H1 (cell line): ENCODE results near the gene TTC23. TPM values are rescaled to one million over a fixed set of nuclear protein-coding genes. Genes with fewer than 3 reads are reported as not detected.
A peak's percentile ranks its signal among the peaks of the same experiment; 100 is the strongest.

ENCODE experiments used
- CTCF ChIA-PET: fragments of 300-600 bp; sonication (Branson Sonifier 250); formaldehyde crosslinking; loops from one replicate; lab custom pipeline; 2021; ENCODE audit not compliant: partially characterized antibody; lab: Charles Lee
- POLR2A ChIA-PET: fragments of 300-600 bp; sonication (Branson Sonifier 250); formaldehyde crosslinking; loops from one replicate; lab custom pipeline; 2021; ENCODE audit warnings: inconsistent platforms; ENCODE audit not compliant: partially characterized antibody; lab: Charles Lee
- DNase-seq, 2 experiments: peaks; one replicate each; pipeline versions ENCODE4 v3.0.0 to v3.0.0-alpha.2; 2010 to 2022; ENCODE audit warnings: low spot score in 2 of 2, low read depth in 1 of 2, mixed read lengths in 1 of 2
- FAIRE-seq: peaks from 2 replicates; lab custom pipeline; 2011; peaks lifted over from hg19 to GRCh38; lab: Jason Lieb, UNC
- H2AFZ ChIP-seq: 2 replicates; pipeline ENCODE4 v1.8.1; 2012; ENCODE audit warnings: low read length, inconsistent platforms
- H2AK5ac ChIP-seq: 2 replicates; pipeline ENCODE4 v1.6.1; 2013; ENCODE audit warnings: low read depth, low read length
- H2BK120ac ChIP-seq: replicated peaks from 2 replicates; pipeline ENCODE3; 2013; ENCODE audit warnings: low read depth, low read length, inconsistent platforms
- H2BK12ac ChIP-seq: 2 replicates; pipeline ENCODE4 v1.6.1; 2013; ENCODE audit warnings: low read depth, low read length
- H2BK15ac ChIP-seq: 2 replicates; pipeline ENCODE4 v1.6.1; 2013; ENCODE audit warnings: low read length
- H2BK20ac ChIP-seq: 2 replicates; pipeline ENCODE4 v1.6.1; 2013; ENCODE audit warnings: low read length
- H2BK5ac ChIP-seq: 2 replicates; pipeline ENCODE4 v1.6.1; 2013; ENCODE audit warnings: low read depth, low read length
- H3K14ac ChIP-seq: 2 replicates; pipeline ENCODE4 v1.6.1; 2013; ENCODE audit warnings: inconsistent platforms; ENCODE audit not compliant: insufficient read length
- H3K18ac ChIP-seq: 2 replicates; pipeline ENCODE4 v1.6.1; 2013; ENCODE audit warnings: low read length; ENCODE audit errors: extremely low read depth
- H3K23ac ChIP-seq: 2 replicates; pipeline ENCODE4 v1.6.1; 2013; ENCODE audit warnings: inconsistent platforms; ENCODE audit not compliant: insufficient read length
- H3K23me2 ChIP-seq: 2 replicates; pipeline ENCODE4 v1.6.1; 2013; ENCODE audit warnings: low read depth, low read length
- H3K27ac ChIP-seq: 2 replicates; pipeline ENCODE4 v1.6.1; 2011; ENCODE audit warnings: low read depth, low read length, inconsistent platforms
- H3K27me3 ChIP-seq, 4 experiments: replicated peaks in 1 of 4; 1 replicate in 1 of 4; 2 replicates in 3 of 4; pipeline versions ENCODE4 v1.6.1 to v1.8.1; 2011 to 2013; ENCODE audit warnings: low read length in 3 of 4, mild to moderate bottlenecking in 3 of 4, inconsistent platforms in 2 of 4, mixed read lengths in 2 of 4, moderate library complexity in 1 of 4; ENCODE audit not compliant: control insufficient read depth in 3 of 4, insufficient read depth in 3 of 4; ENCODE audit errors: extremely low read depth in 1 of 4
- H3K36me3 ChIP-seq, 4 experiments: 2 replicates each; pipeline versions ENCODE4 v1.6.1 to v1.8.1; 2011 to 2013; ENCODE audit warnings: mild to moderate bottlenecking in 4 of 4, low read length in 3 of 4, moderate library complexity in 2 of 4, control low read depth in 1 of 4, inconsistent platforms in 1 of 4; ENCODE audit not compliant: insufficient read depth in 4 of 4, control insufficient read depth in 2 of 4
- H3K4ac ChIP-seq: replicated peaks from 2 replicates; pipeline ENCODE3; 2013; ENCODE audit warnings: low read length, low read depth, mixed read lengths, inconsistent platforms; ENCODE audit not compliant: insufficient read length
- H3K4me1 ChIP-seq, 4 experiments: replicated peaks in 1 of 4; 1 replicate in 1 of 4; 2 replicates in 3 of 4; pipeline versions ENCODE4 v1.6.1 to v1.8.1; 2011 to 2013; ENCODE audit warnings: low read length in 3 of 4, inconsistent platforms in 2 of 4, mixed read lengths in 1 of 4; ENCODE audit not compliant: insufficient read depth in 4 of 4, control insufficient read depth in 3 of 4
- H3K4me2 ChIP-seq, 2 experiments: 2 replicates each; pipeline versions ENCODE4 v1.6.1 to v1.8.1; 2011 to 2013; ENCODE audit warnings: low read depth in 2 of 2, low read length in 2 of 2, control low read depth in 1 of 2, inconsistent platforms in 1 of 2, mild to moderate bottlenecking in 1 of 2; ENCODE audit not compliant: insufficient read depth in 1 of 2
- H3K4me3 ChIP-seq, 4 experiments: fragments of 200-600, 300-600 bp in 1 of 4; sonication (generic), shearing (Covaris generic), sonication (Bioruptor Twin) in 1 of 4; 2 replicates each; pipeline versions ENCODE4 v1.5.1 to v1.8.1; 2011 to 2016; ENCODE audit warnings: low read length in 4 of 4, low read depth in 3 of 4, control low read depth in 2 of 4, inconsistent platforms in 2 of 4, mild to moderate bottlenecking in 2 of 4, mixed read lengths in 1 of 4, moderate library complexity in 1 of 4; ENCODE audit not compliant: insufficient read depth in 2 of 4; ENCODE audit errors: extremely low read depth in 1 of 4
- H3K56ac ChIP-seq: replicated peaks from 2 replicates; pipeline ENCODE3; 2013; ENCODE audit warnings: low read depth, mild to moderate bottlenecking, mixed read lengths, low read length, inconsistent platforms; ENCODE audit not compliant: insufficient read length
- H3K79me1 ChIP-seq: 2 replicates; pipeline ENCODE4 v1.6.1; 2013; ENCODE audit warnings: low read depth, low read length, control low read depth
- H3K79me2 ChIP-seq, 2 experiments: 2 replicates each; pipeline versions ENCODE4 v1.6.1 to v1.8.1; 2012 to 2013; ENCODE audit warnings: low read length in 2 of 2, mild to moderate bottlenecking in 2 of 2, inconsistent platforms in 1 of 2; ENCODE audit not compliant: insufficient read depth in 2 of 2, control insufficient read depth in 1 of 2
- H3K9ac ChIP-seq, 4 experiments: replicated peaks in 1 of 4; 1 replicate in 1 of 4; 2 replicates in 3 of 4; pipeline versions ENCODE4 v1.6.1 to v1.8.1; 2011 to 2013; ENCODE audit warnings: low read depth in 3 of 4, low read length in 3 of 4, control low read depth in 2 of 4, mild to moderate bottlenecking in 2 of 4, moderate library complexity in 2 of 4, inconsistent platforms in 1 of 4; ENCODE audit errors: extremely low read depth in 1 of 4
- H3K9me3 ChIP-seq, 2 experiments: 2 replicates each; pipeline versions ENCODE4 v1.6.1 to v1.8.1; 2012 to 2013; ENCODE audit warnings: mild to moderate bottlenecking in 2 of 2, moderate library complexity in 2 of 2, control low read depth in 1 of 2, inconsistent platforms in 1 of 2, low read depth in 1 of 2, low read length in 1 of 2, mixed read lengths in 1 of 2; ENCODE audit not compliant: insufficient read depth in 2 of 2
- H4K20me1 ChIP-seq, 2 experiments: replicated peaks in 1 of 2; 2 replicates each; pipeline versions ENCODE3 to v1.8.1; 2011 to 2013; ENCODE audit warnings: inconsistent platforms in 2 of 2, low read length in 2 of 2, mild to moderate bottlenecking in 1 of 2; ENCODE audit not compliant: insufficient read depth in 2 of 2, control insufficient read depth in 1 of 2
- H4K5ac ChIP-seq: 2 replicates; pipeline ENCODE4 v1.6.1; 2013; ENCODE audit warnings: low read length, low read depth, mixed read lengths, inconsistent platforms; ENCODE audit not compliant: insufficient read length
- H4K8ac ChIP-seq: 2 replicates; pipeline ENCODE4 v1.8.0; 2013; ENCODE audit warnings: mild to moderate bottlenecking, moderate library complexity, low read length, inconsistent platforms; ENCODE audit not compliant: insufficient read depth; ENCODE audit errors: extremely low read depth
- H4K91ac ChIP-seq: replicated peaks from 2 replicates; pipeline ENCODE3; 2013; ENCODE audit warnings: low read length, mixed read lengths, inconsistent platforms; ENCODE audit not compliant: insufficient read length
- ASH2L ChIP-seq: fragments of 200-600, 300-600 bp; sonication (generic); IDR thresholded peaks from one replicate; pipeline ENCODE4 v1.7.1; 2017; ENCODE audit warnings: low read length
- CBX8 ChIP-seq: fragments of 300-800, 300-1000 bp; sonication (generic); IDR thresholded peaks from 2 replicates; pipeline ENCODE4 v1.7.1; 2016; ENCODE audit warnings: low read depth, low read length, borderline replicate concordance
- CHD1 ChIP-seq: IDR thresholded peaks from 2 replicates; pipeline ENCODE4 v1.6.1; 2012; ENCODE audit warnings: low read depth, low read length, improper control_type of control experiment
- CREB1 ChIP-seq: IDR thresholded peaks from 2 replicates; pipeline ENCODE4 v1.6.1; 2012; ENCODE audit warnings: inconsistent platforms
- EZH2 ChIP-seq: fragments of 200-600 bp; sonication (generic); IDR thresholded peaks from 2 replicates; pipeline ENCODE4 v1.7.1; 2012; ENCODE audit warnings: low read depth, mild to moderate bottlenecking, moderate library complexity, low read length, inconsistent platforms; ENCODE audit not compliant: severe bottlenecking
- JUND ChIP-seq: IDR thresholded peaks from 2 replicates; pipeline ENCODE4 v1.6.1; 2011; ENCODE audit warnings: mild to moderate bottlenecking, improper control_type of control experiment, low read length
- KDM4A ChIP-seq: IDR thresholded peaks from one replicate; pipeline ENCODE4 v1.7.1; 2012; ENCODE audit warnings: low read depth, mild to moderate bottlenecking, moderate library complexity, low read length, inconsistent platforms; ENCODE audit not compliant: severe bottlenecking
- NRF1 ChIP-seq: IDR thresholded peaks from 2 replicates; pipeline ENCODE4 v1.6.1; 2011; ENCODE audit warnings: mild to moderate bottlenecking, low read depth, low read length, improper control_type of control experiment
- PHF8 ChIP-seq: fragments of 200-600 bp; sonication (generic); conservative IDR thresholded peaks from 2 replicates; pipeline ENCODE4 v1.7.1; 2012; ENCODE audit warnings: low read depth, mild to moderate bottlenecking, inconsistent platforms, low read length, moderate library complexity
- RAD21 ChIP-seq, 2 experiments: IDR thresholded peaks in 1 of 2; conservative IDR thresholded peaks in 1 of 2; 2 replicates each; pipeline ENCODE4 v1.6.1; 2011; ENCODE audit warnings: low read depth in 2 of 2, low read length in 2 of 2, improper control_type of control experiment in 1 of 2, inconsistent platforms in 1 of 2, mild to moderate bottlenecking in 1 of 2, moderate library complexity in 1 of 2
- RXRA ChIP-seq: IDR thresholded peaks from 2 replicates; pipeline ENCODE4 v1.6.1; 2011; ENCODE audit warnings: low read depth, mild to moderate bottlenecking, low read length, moderate library complexity; ENCODE audit not compliant: insufficient read depth
- WGBS, 2 experiments: shearing (Covaris generic) in 1 of 2; methylation state at CpG; one replicate each; pipeline versions ENCODE4 v1.1.6 to v1.1.7; 2013 to 2015; ENCODE audit warnings: low lambda C conversion rate in 2 of 2, mixed read lengths in 2 of 2, inconsistent platforms in 1 of 2, low coverage in 1 of 2, missing lambda C conversion rate in 1 of 2; ENCODE audit not compliant: insufficient replicate concordance in 2 of 2, insufficient coverage in 1 of 2, insufficient read length in 1 of 2; ENCODE audit errors: extremely low coverage in 1 of 2, missing lambda C conversion rate in 1 of 2; 5-methylcytosine and 5-hydroxymethylcytosine counted together
- polyA plus RNA-seq, 7 experiments: library from polyadenylated mRNA; depleted of rRNA in 3 of 7; stranded (reverse) in 5 of 7; unstranded in 2 of 7; fragments of >200 nt in 5 of 7; fragments of 200-250 nt in 2 of 7; gene quantifications; 1 replicate in 5 of 7; 2 replicates in 1 of 7; 4 replicates in 1 of 7; pipeline versions ENCODE4 v1.2.1 to v1.2.3, GENCODE V29; 2011 to 2013; ENCODE audit warnings: missing spikeins in 2 of 7, mixed read lengths in 2 of 7
- total RNA-seq: library from RNA; stranded (reverse); fragmentation: NEBNext Ultra II Directional; extraction: Animal tissue kit (Norgen Biotek cat#: 25700); gene quantifications from 2 replicates; pipeline ENCODE4 v1.2.1, GENCODE V29; 2021

The TTC23 gene
- total and polyA plus RNA-seq, 2 of the 8 experiments (the other 6 are each of a cell fraction or from before 2014, with no cell fraction given): 4.8 to 23.0 TPM

DNA sequence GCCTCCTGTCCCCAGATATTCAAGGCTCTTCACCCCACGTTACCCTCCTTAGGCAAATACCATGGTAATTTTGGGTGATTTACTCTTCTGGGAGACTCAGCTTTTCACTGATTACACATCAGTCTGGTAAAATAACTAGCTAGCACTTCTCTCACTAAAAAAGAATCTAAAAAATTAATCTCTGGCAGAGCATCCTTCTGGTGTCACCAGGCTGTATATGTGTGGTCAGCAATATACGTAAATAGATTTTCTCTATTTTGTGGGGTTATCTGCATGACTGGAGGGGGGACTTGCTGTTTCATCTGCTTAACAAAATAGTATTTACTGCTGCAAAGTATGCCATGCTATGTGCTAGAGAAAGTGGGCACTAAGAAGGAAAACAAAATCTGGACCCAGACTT lies 47.0 kb upstream of the TTC23 start:
- H3K4me1 ChIP-seq: peaks cover 0 to 13% (median 6%) of the 10 kb centered on the region in 4 experiments; a peak in 3 of 7 replicates

More for the DNA sequence above, 47.0 kb upstream of the TTC23 start:
- Histone ChIP-seq H3K79me1 (no peaks in the 10 kb centered on the region), H2BK12ac (no peak overlapping the region), H3K23me2 (no peaks in the 10 kb centered on the region), H3K56ac (no peak overlapping the region), H3K14ac (no peak overlapping the region), H3K23ac (no peak overlapping the region), H2BK5ac (0 out of 2 replicates have a peak overlapping the region, but pooled peaks have one; percentile 29), H3K4ac (no peak overlapping the region), H3K9me3 (peaks cover 0 to 5% of the 10 kb centered on the region in 2 experiments; a peak in 1 of 4 replicates), H4K20me1 (no peaks in the 10 kb centered on the region), H2BK15ac (no peak overlapping the region), H4K91ac (no peak overlapping the region), H2BK120ac (no peak overlapping the region), H2BK20ac (no peak overlapping the region), H3K27ac (no peak overlapping the region), H2AK5ac (no peak overlapping the region), H4K5ac (no peak overlapping the region), H3K18ac (no peak overlapping the region), H3K36me3 (peaks cover 0 to 7% (median 0%) of the 10 kb centered on the region in 4 experiments; a peak in 1 of 8 replicates), H4K8ac (no peak overlapping the region), H3K9ac (no peak overlapping the region), H3K4me3 (no peak overlapping the region), H3K4me2 (no peak overlapping the region), H2AFZ (no peak overlapping the region), H3K27me3 (no peaks in the 10 kb centered on the region), H3K79me2 (no peaks in the 10 kb centered on the region)
- ChIA-PET CTCF (interaction anchor here (0.7 to 1.6 kb wide), 7 partner anchors 8 to 65 kb away, joined by 3 to 8 read pairs (median 3); no protein-coding TSS in a partner anchor), POLR2A (interaction anchor here (0.7 kb wide), 1 partner anchor 33 kb away, joined by 3 read pairs; no protein-coding TSS in a partner anchor)
- no peak for DNase-seq
- no peak for FAIRE-seq
- TF ChIP-seq JUND (no peak), EZH2 (no peak), PHF8 (no peak), CHD1 (no peak), CREB1 (no peak), RXRA (no peak), KDM4A (no peak), CBX8 (no peak), RAD21 (IDR thresholded peaks at IDR 0.05 in 1 of 2, conservative IDR thresholded peaks at IDR 0.05 in 1 of 2; ENCODE audit: low read depth in 2 of 2, low read length in 2 of 2) (no peak), NRF1 (no peak), ASH2L (no peak)
- WGBS, 2 experiments: 85% methylated on average over 2 of the region's 2 CpGs; no CpG with 5 or more reads in 1 of the 2 experiments
